GM12892 (cell line): Measurements from ENCODE around the gene NUMBL.

Source experiments
- POLR2A ChIP-seq: IDR thresholded peaks from 2 replicates; pipeline ENCODE4 v1.6.1; 2011; ENCODE audit warnings: low read depth, low read length, control low read depth
- POLR2AphosphoS5 ChIP-seq: IDR thresholded peaks from 2 replicates; pipeline ENCODE4 v1.6.1; 2011; ENCODE audit warnings: low read depth, low read length, control low read depth
- TAF1 ChIP-seq: IDR thresholded peaks from 2 replicates; pipeline ENCODE4 v1.6.1; 2011; ENCODE audit warnings: low read depth, mild to moderate bottlenecking, control low read depth, low read length, borderline replicate concordance

GRCh38 chr19:40684280-40684679 lies 6.2 kb downstream of the NUMBL start:
- TF ChIP-seq POLR2A (no peak), TAF1 (no peak), POLR2AphosphoS5 (no peak)
